ENCODE data around the gene FAF1.

GRCh38 chr1:50419907-50420677, 540.0 kb downstream of the FAF1 start:
- TF ChIP-seq CTCF (IDR thresholded peaks at IDR 0.05) (no peak), POLR2A (IDR thresholded peaks at IDR 0.05) (no peak), EP300 (IDR thresholded peaks at IDR 0.05) (no peak)

Data from tibial nerve (tissue), 4 donors.